H9 (cell line): ENCODE measurements around the gene ARMS2. TPM values are rescaled to one million over a fixed set of nuclear protein-coding genes. Genes with fewer than 3 reads are reported as not detected.

ENCODE experiments used
- DNase-seq: peaks from one replicate; pipeline ENCODE4 v3.0.0-alpha.2; 2017
- H2AFZ ChIP-seq: one replicate; pipeline ENCODE4 v1.6.1; 2013; ENCODE audit warnings: mild to moderate bottlenecking, low read length, control low read depth, moderate library complexity
- H2AK5ac ChIP-seq: 2 replicates; pipeline ENCODE4 v1.6.1; 2013; ENCODE audit warnings: low read length, control low read depth, mixed read lengths; ENCODE audit not compliant: insufficient read length
- H2BK120ac ChIP-seq: one replicate; pipeline ENCODE4 v1.6.1; 2013; ENCODE audit warnings: low read depth, mild to moderate bottlenecking, low read length, control low read depth, inconsistent platforms; ENCODE audit not compliant: poor library complexity, severe bottlenecking
- H2BK12ac ChIP-seq: 2 replicates; pipeline ENCODE4 v1.6.1; 2013; ENCODE audit warnings: low read length, control low read depth, mixed read lengths, low read depth; ENCODE audit not compliant: insufficient read length
- H2BK15ac ChIP-seq: 2 replicates; pipeline ENCODE4 v1.6.1; 2013; ENCODE audit warnings: low read depth, low read length, control low read depth
- H2BK20ac ChIP-seq: one replicate; pipeline ENCODE4 v1.6.1; 2013; ENCODE audit warnings: low read depth, mild to moderate bottlenecking, low read length, control low read depth, inconsistent platforms; ENCODE audit not compliant: poor library complexity, severe bottlenecking
- H2BK5ac ChIP-seq: 2 replicates; pipeline ENCODE4 v1.6.1; 2013; ENCODE audit warnings: low read length, control low read depth, mixed read lengths; ENCODE audit not compliant: insufficient read length
- H3K14ac ChIP-seq: 2 replicates; pipeline ENCODE4 v1.6.1; 2013; ENCODE audit warnings: low read length, control low read depth; ENCODE audit not compliant: insufficient read depth
- H3K18ac ChIP-seq: 2 replicates; pipeline ENCODE4 v1.6.1; 2013; ENCODE audit warnings: low read depth, mild to moderate bottlenecking, mixed read lengths, low read length, control low read depth; ENCODE audit not compliant: insufficient read length
- H3K23ac ChIP-seq: 2 replicates; pipeline ENCODE4 v1.6.1; 2013; ENCODE audit warnings: low read length, control low read depth, mixed read lengths, low read depth; ENCODE audit not compliant: insufficient read length
- H3K23me2 ChIP-seq: 2 replicates; pipeline ENCODE4 v1.6.1; 2013; ENCODE audit warnings: low read depth, mild to moderate bottlenecking, mixed read lengths, low read length, control low read depth; ENCODE audit not compliant: insufficient read length, poor library complexity, severe bottlenecking
- H3K27ac ChIP-seq: 2 replicates; pipeline ENCODE4 v1.5.1; 2013; ENCODE audit warnings: low read length, control low read depth, mixed read lengths, low read depth; ENCODE audit not compliant: insufficient read length
- H3K27me3 ChIP-seq: 2 replicates; pipeline ENCODE4 v1.6.1; 2013; ENCODE audit warnings: low read length, control low read depth, inconsistent platforms; ENCODE audit not compliant: insufficient read depth
- H3K4ac ChIP-seq: 2 replicates; pipeline ENCODE4 v1.6.1; 2013; ENCODE audit warnings: low read depth, mild to moderate bottlenecking, control low read depth, inconsistent platforms, low read length, moderate library complexity
- H3K4me1 ChIP-seq: 2 replicates; pipeline ENCODE4 v1.6.1; 2013; ENCODE audit warnings: low read length, control low read depth, inconsistent platforms; ENCODE audit not compliant: insufficient read depth
- H3K4me2 ChIP-seq: 2 replicates; pipeline ENCODE4 v1.6.1; 2013; ENCODE audit warnings: low read length, control low read depth, mixed read lengths; ENCODE audit not compliant: insufficient read length, insufficient read depth
- H3K56ac ChIP-seq: 2 replicates; pipeline ENCODE4 v1.6.1; 2013; ENCODE audit warnings: low read depth, mild to moderate bottlenecking, mixed read lengths, low read length, control low read depth; ENCODE audit not compliant: insufficient read length
- H3K79me1 ChIP-seq: 2 replicates; pipeline ENCODE4 v1.6.1; 2013; ENCODE audit warnings: low read depth, mild to moderate bottlenecking, moderate library complexity, low read length, control low read depth, inconsistent platforms; ENCODE audit not compliant: insufficient read depth, poor library complexity, severe bottlenecking
- H3K79me2 ChIP-seq: 2 replicates; pipeline ENCODE4 v1.6.1; 2013; ENCODE audit warnings: low read length, control low read depth, inconsistent platforms; ENCODE audit not compliant: insufficient read depth
- H3K9ac ChIP-seq: 2 replicates; pipeline ENCODE4 v1.6.1; 2013; ENCODE audit warnings: low read length, control low read depth, mixed read lengths; ENCODE audit not compliant: insufficient read length; ENCODE audit errors: extremely low read depth
- H3K9me3 ChIP-seq: one replicate; pipeline ENCODE4 v1.6.1; 2013; ENCODE audit warnings: low read depth, low read length, inconsistent platforms; ENCODE audit not compliant: control insufficient read depth
- H3T11ph ChIP-seq: one replicate; pipeline ENCODE4 v1.6.1; 2013; ENCODE audit warnings: mild to moderate bottlenecking, low read length, control low read depth, inconsistent platforms
- H4K20me1 ChIP-seq: one replicate; pipeline ENCODE4 v1.6.1; 2013; ENCODE audit not compliant: control insufficient read depth, insufficient read length, insufficient read depth
- H4K5ac ChIP-seq: 2 replicates; pipeline ENCODE4 v1.6.1; 2013; ENCODE audit warnings: low read depth, mild to moderate bottlenecking, mixed read lengths, low read length, control low read depth; ENCODE audit not compliant: insufficient read length
- H4K8ac ChIP-seq: replicated peaks from 2 replicates; pipeline ENCODE4 v1.6.1; 2013; ENCODE audit warnings: low read length, control low read depth, mixed read lengths, low read depth; ENCODE audit not compliant: insufficient read length
- H4K91ac ChIP-seq: 2 replicates; pipeline ENCODE4 v1.6.1; 2013; ENCODE audit warnings: low read depth, mild to moderate bottlenecking, moderate library complexity, mixed read lengths, low read length, control low read depth; ENCODE audit not compliant: insufficient read length
- H3K27ac Mint-ChIP-seq, 3 experiments: 2 replicates in 2 of 3; 3 replicates in 1 of 3; pipeline ENCODE4 v1.8.0; 2020 to 2021; ENCODE audit warnings: mixed read lengths in 3 of 3, mild to moderate bottlenecking in 1 of 3, moderate library complexity in 1 of 3
- H3K27me3 Mint-ChIP-seq: 2 replicates; pipeline ENCODE4 v1.8.0; 2021; ENCODE audit warnings: low read depth, mild to moderate bottlenecking, moderate library complexity, mixed read lengths
- H3K36me3 Mint-ChIP-seq, 3 experiments: 2 replicates in 2 of 3; 3 replicates in 1 of 3; pipeline ENCODE4 v1.8.0; 2020 to 2021; ENCODE audit warnings: low read depth in 3 of 3, mixed read lengths in 3 of 3; ENCODE audit not compliant: insufficient read depth in 1 of 3
- H3K4me1 Mint-ChIP-seq, 2 experiments: 2 replicates each; pipeline ENCODE4 v1.8.0; 2020; ENCODE audit warnings: mixed read lengths in 2 of 2
- H3K4me3 Mint-ChIP-seq, 2 experiments: 2 replicates in 1 of 2; 3 replicates in 1 of 2; pipeline ENCODE4 v1.8.0; 2020 to 2021; ENCODE audit warnings: mild to moderate bottlenecking in 2 of 2, mixed read lengths in 2 of 2, moderate library complexity in 1 of 2
- H3K9me3 Mint-ChIP-seq, 2 experiments: 2 replicates in 1 of 2; 3 replicates in 1 of 2; pipeline ENCODE4 v1.8.0; 2020; ENCODE audit warnings: mild to moderate bottlenecking in 2 of 2, mixed read lengths in 2 of 2, moderate library complexity in 1 of 2
- CTCF ChIP-seq: fragments of 200-600 bp; sonication (generic); conservative IDR thresholded peaks from 3 replicates; pipeline ENCODE4 v1.8.0; 2021; ENCODE audit warnings: antibody characterized with exemption, mild to moderate bottlenecking
- WGBS: extraction: QIAGEN DNeasy Blood & Tissue Kit; methylation state at CpG from one replicate; pipeline ENCODE4 v1.1.7; 2013; ENCODE audit warnings: missing lambda C conversion rate, low lambda C conversion rate, mixed read lengths; ENCODE audit not compliant: insufficient read length; ENCODE audit errors: extremely low coverage; 5-methylcytosine and 5-hydroxymethylcytosine counted together
- total RNA-seq: library from RNA; stranded (reverse); gene quantifications from 2 replicates; pipeline ENCODE4 v1.2.1, GENCODE V29; 2021

The ARMS2 gene
- total RNA-seq, 1 experiment from 2014 or later: not detected

- Histone ChIP-seq H3K4me1 (no peaks in the 10 kb centered on the region), H3K9me3 (no peaks in the 10 kb centered on the region), H3K27ac (no peak overlapping the region), H4K8ac (no peak overlapping the region), H3K14ac (no peak overlapping the region), H3K23ac (no peak overlapping the region), H2BK15ac (no peak overlapping the region), H3K27me3 (no peaks in the 10 kb centered on the region), H3T11ph (no peak overlapping the region), H2BK20ac (no peak overlapping the region), H3K23me2 (no peaks in the 10 kb centered on the region), H4K91ac (no peak overlapping the region), H2BK120ac (no peak overlapping the region), H3K56ac (no peak overlapping the region), H4K20me1 (no peaks in the 10 kb centered on the region), H3K79me1 (no peaks in the 10 kb centered on the region), H3K4ac (no peak overlapping the region), H3K79me2 (no peaks in the 10 kb centered on the region), H2BK5ac (no peak overlapping the region), H3K18ac (no peak overlapping the region), H2AK5ac (no peak overlapping the region), H3K4me2 (no peak overlapping the region), H2AFZ (no peak overlapping the region), H4K5ac (no peak overlapping the region), H3K9ac (no peak overlapping the region), H2BK12ac (no peak overlapping the region)
- no peaks in the 10 kb centered on the region; a peak in 1 of 7 replicates for H3K36me3 Mint-ChIP-seq
- peaks cover 5 to 15% of the 10 kb centered on the region in 2 experiments for H3K4me1 Mint-ChIP-seq
- DNase-seq: no peak
- WGBS: no CpG with 5 or more reads among the region's 14 CpGs
- no peak for TF ChIP-seq CTCF
- H3K27me3 Mint-ChIP-seq: peaks cover 2% of the 10 kb centered on the region; the same call in 1 of the 2 replicates
- H3K9me3 Mint-ChIP-seq: no peaks in the 10 kb centered on the region
- H3K27ac Mint-ChIP-seq: no peak overlapping the region
- no peak overlapping the region for H3K4me3 Mint-ChIP-seq
Observed at GRCh38 chr10:122494833-122495232, 40.4 kb downstream of the ARMS2 start.
